GM21515 (cell line): ENCODE measurements around the gene PDHB.

Source experiments
- ATAC-seq: cut with Tn5 transposase; IDR thresholded peaks from one replicate; pipeline ENCODE4 v1.9.1; 2021; ENCODE audit not compliant: unreplicated experiment

Gene PDHB

DNA sequence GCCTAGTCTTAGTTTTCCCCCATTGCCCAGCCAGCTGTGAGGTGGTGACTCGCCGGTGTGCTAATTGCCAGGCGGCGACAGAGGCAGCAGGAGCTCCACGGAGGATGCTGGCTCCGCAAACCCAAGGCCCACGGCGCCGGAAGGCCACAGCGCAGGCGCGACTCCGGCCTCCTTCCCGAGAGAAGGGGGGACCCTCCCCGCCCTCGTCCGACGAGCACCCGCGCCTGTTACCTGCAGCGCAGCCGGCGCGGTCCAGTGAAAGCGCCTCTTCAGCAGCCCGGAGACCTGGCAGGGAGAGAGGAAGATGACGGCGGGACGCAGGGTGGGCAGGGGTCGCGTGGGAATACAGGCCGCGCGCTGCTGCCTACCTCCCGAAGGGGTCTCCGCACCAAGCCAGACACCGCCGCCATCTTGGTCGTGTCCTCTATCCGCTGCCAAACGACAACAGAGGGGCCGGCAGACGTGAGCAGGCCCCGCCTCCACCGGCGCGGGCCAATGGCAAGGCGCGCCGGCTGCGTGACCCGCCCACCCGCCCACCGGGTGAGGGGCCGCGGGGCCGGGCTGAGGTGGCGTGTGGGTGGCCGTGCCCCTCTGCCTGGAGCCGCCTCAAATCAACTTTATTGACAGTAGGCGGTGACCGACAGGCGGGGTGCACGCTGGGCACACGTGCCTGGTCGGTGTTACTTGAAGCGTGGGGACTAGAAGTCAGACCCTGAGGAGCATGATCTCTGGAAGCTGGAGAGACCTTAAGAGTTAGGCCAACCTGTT, at the start of gene PDHB:
TSS of gene PDHB (minus strand) at position 433 of the 768 bp plus-strand sequence. CDS start at position 410, 23 bp downstream.
- peak; percentile 93 for ATAC-seq

DNA sequence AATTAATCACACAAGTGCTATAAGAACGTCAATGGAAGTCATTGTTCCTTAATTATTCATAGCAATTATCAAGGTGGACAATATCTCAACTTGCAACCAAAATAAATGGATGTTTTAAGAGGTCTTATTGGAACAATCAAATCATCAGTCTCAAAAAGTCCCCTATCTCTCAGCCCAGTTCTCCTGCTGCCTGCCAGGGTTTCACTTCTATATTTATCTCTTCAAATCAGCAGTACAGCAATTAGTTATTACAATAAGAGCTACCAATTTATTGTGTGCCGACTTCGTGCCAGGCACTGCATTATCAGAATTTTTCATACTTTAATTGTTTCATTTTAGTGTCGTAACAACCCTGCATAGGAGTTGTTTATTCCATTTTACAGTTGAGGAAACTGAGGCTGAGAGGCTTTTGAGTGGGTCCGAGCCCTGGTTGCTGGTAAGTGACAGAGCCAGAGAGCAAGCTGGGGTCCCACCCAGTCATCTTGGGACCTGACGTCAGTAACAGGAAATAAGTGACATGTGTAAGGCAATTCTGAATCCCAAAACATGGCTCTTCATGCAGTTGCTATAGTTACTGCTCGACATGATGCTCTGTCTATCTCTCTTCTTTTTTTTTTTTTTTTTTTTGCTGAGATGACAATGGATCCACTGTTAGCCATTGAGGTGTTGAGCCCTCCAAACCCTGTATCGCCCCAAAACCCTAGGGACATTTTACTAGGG, 49.4 kb upstream of the PDHB start:
- no peak for ATAC-seq

DNA sequence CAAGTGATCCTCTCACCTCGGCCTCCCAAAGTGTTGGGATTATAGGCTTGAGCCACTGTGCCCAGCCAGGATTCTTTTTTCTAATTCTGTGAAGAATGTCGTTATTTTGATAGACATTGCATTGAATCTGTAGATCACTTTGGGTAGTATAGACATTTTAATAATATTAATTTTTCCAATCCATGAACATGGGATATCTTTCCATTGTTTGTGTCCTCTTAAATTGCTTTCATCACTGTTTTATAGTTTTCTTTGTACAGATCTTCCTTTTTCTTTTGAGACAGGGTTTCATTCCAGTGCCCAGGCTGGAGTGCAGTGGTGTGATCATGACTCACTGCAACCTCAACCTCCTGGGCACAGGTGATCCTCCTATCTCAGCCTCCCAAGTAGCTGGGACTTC, 46.7 kb upstream of the PDHB start:
- ATAC-seq: no peak

DNA sequence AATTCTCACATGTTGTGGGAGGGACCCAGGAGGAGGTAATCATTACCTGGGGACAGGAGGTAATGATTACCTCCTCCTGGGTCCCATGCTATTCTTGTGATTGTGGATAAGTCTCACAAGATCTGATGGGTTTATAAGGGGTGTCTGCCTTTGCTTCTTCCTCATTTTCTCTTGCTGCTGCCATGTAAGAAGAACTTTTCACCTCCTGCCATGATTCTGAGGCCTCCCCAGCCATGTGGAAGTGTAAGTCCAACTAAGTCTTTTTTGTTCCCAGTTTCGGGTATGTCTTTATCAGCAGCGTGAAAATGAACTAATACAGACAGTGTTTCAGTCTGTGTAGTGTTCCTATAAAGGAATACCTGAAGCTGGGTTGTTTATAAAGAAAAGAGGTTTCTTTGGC, 45.1 kb upstream of the PDHB start:
- ATAC-seq: no peak

DNA sequence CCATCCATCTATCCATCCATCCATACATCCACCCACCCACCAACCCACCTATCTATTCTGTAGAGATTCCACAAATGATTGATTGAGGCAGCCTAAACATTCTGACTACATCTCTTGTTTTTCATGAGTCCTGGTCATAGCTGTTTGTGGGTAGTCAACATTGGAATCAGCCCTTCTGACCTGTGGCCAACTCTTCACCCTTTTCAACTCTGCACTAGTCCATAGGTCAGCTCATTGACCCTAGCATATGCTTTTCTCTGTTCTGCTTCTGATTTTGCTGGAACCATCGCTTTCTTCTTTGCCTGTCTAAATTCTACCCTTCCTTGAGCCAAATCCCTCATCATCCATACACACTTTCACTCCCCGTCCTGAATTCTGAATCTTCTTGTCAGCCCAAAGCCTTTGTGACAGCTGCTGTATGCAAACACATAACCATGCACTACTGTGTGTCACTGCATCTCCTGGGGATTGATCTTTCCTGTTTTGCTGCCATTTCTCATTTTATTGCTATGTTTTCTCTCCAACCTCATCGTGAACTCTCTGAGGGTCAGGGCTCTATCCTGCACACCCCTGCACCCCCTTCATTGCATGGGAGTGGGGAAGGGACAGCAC, 41.4 kb upstream of the PDHB start:
- ATAC-seq: no peak

DNA sequence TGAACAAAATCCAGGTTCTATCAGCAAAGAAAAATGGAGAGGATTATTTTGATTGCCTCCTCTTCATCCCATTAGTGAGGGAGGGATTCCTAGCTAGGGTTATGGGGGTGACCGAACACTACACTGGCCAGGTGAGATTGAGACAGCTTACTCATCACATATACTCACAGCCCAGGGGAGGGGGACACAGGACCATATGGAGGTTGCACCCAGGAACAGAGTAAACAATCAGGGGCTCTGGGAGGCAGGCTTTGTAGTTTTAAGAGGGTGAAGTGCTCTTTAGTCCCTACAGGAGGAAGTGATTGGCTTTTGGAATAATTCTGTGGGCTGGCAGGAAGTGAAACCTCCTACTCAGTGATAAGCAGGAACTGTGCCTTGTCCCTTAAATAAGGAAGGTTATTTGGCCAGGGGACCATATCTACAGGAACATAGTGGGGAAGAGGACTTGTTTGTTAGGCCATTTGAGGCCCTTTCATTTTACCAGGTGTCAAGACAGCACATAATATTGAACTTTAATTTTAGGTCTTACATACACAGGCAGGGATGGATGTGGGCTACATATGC, 40.8 kb upstream of the PDHB start:
- no peak for ATAC-seq

DNA sequence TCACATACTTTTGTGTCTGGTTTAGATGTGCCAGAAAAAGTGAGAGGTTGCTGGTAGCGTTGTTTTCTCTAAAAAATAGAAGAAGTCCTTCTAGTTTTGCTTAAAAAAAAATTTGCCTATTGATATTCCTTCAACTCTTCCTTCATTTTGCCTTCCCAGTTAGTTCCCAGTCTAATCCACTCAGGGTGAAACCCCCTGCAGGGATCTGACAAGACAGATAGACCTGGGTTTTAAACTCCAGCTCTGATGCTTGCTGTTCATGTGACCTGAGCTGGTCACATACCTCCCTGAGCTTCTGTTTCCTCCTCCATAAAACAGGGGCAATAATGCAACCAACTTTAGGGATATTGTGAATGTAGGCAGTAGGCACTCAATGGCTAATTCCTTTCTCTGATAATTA, 39.6 kb upstream of the PDHB start:
- no peak for ATAC-seq

DNA sequence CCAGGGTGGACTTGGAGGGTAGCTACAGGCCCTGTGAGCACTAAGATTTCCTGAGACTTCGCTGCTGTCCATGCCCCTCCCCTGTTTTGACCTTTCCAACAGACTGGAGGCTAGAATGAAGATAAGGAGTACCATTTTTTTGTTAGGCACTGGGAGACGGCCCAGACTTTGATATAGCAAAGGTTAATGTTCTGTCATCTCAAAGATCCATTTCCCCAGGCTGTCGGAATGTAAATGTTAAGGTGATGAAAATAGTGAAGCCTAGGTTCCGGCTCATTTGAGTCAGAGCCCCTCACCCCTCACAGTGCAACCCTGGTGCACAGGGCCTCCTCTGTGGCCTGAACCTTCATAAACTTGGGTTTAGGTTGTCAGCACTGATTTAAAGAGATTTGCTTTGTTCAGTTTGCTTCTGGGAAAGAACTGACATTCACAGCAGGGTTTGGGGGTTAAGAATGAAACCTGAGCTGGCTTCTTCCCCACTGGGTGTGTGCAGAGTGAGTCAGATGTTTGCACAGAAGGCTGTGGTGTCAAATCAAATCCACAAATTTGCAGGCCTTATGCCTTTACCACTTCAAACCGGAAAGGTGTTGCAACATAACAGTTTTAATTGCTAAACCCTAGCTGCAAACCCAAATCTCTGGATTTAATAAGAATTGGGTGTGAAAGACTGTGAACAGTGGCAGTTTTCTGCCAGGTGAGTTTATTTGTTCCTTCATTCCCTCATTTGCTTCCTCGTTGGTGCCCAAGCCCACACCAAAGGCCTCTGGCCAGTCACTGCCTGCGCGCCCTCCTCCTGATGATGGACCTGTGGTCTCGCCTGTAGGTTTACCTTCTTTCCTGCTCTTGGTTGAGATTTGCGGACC, 37.6 kb upstream of the PDHB start:
- no peak for ATAC-seq

DNA sequence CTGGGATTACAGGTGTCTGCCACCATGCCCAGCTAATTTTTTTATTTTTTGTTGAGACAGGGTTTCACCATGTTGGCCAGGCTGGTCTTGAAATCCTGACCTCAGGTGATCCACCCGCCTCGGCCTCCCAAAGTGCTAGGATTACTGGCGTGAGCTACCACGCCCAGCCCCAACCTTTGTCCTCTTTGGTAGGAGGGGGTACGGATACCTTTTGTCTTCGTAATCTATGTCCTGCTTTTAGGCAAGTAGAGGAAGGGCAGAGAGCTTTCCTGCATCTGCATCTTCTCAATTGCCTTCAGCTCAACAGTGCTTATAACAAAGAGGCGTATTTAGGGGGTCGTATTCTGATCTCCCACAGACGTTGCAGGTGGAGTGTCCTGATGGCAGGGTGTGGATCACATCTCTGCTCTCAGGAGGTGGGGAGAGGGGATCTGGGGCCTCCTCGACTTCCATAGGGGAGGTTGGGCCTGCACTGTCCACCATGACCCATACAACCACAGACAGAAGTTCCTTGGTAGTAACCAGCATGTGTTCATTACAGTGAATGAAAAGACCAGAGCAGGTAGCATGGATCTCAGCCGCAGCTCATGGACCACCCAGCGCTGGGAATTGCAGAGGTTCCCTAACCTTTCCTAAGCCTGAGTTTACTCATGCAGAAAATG, 36.9 kb upstream of the PDHB start:
- ATAC-seq: no peak

DNA sequence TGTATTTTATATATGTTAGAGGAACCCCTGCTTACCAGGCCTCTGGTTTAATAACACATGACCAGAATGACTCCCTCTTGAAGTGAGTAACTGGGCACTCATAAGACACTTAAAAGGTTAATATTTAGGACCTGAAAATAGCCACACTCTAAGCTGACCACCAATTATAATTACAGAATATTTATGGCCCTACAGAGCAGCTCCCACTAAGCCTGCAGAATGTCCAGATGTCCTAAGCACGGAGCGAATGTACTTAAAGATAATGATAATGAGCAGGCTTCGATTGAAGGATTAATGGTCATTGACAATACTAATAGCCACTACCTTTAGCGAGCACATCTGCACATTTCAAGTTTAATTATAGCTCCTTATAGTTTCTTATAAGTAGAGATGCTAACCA, 35.5 kb upstream of the PDHB start:
- ATAC-seq: no peak

DNA sequence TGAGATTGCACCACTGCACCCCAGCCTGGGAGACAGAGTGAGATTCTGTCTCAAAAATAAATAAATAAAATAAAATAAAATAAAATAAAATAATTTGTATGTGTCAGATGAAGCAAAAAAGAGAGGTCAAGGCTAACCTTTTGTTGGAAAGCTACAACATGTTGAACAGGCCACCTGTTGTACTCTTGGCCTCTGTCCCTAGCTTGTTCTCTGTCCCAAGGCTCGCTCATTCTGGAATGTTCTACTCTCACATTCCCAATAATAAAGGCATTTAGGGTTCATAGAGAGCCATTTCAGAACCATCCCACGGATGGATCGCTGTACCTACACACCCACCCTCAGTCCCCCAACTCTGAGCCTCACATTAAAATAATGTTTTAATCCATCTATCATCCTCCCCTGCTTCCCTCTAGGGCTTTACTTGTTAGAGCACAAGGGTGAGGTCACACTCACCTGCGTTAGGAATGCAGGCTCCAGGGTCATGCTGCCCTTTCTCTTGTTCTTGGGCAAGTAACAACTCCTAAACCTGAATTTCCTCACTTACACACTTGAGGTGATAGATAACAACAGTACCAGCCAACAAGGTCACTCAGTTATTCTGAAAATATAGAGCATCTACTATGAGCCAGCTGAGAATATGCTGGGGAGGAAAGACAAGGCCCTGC, 33.4 kb upstream of the PDHB start:
- ATAC-seq: no peak

DNA sequence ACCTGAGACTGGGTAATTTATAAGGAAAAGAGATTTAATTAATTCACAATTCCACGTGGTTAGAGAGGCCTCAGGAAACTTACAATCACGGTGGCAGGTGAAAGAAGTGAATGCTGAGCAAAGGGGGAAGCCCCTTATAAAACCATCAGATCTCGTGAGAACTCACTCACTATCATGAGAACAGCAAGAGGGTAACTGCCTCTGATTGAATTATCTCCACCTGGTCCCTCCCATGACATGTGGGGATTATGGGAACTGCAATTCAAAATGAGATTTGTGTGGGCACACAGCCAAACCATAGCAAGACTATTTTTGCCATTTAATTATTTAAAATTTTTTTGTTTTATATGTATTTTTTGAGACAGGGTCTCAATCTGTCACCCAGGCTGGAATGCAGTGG, 31.2 kb upstream of the PDHB start:
- no peak for ATAC-seq

DNA sequence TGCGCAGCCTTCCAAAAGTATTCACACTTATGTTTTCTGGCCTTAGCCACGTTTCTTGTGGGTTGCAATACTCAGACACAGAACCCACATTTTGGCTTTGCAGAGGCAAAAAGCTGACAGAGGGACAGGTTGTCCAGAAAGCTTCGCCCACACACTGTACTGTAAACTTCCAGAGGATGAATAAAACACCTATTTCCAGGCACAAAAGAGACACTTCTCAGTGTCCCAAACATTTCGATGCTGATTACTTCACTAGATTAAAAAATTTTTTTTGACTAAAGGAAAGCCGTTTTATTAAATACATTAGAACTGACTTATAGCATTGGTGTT, 30.3 kb upstream of the PDHB start:
- ATAC-seq: no peak

DNA sequence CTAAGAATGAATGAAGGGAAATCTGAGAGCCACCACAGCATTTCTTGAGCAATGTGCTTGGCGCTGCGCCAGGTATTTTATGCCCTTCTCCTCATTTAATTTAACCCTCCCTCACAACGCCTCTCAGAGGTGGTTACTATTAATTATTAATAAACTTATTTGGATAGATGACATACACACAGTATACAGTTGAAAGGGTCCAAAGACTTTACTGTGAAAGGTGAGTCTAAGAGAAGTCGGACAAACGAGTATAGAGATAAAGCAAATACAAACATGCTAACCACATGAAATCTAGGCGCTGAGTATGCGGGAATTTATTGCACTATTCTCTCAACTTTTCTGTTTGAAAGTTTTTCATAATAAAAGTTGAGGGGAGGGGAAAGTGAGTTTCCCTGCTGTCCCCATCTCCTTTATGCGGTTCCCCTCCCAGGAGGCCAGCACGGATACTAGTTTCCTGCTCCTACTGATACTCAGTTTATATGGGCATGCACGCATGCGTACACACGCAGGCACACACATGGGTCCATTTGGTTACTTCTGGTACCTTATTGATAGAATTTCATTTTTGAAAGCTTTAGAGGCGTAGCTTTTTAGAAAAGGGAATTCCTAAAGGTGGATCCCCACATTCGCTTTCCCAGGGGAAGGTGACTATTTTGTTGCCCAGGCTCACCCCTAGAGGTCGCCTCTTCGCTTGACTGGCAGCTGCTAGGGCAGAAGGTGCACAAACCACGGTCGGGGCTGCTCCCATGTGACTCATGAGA, 29.7 kb upstream of the PDHB start:
- ATAC-seq: peak; percentile 88

DNA sequence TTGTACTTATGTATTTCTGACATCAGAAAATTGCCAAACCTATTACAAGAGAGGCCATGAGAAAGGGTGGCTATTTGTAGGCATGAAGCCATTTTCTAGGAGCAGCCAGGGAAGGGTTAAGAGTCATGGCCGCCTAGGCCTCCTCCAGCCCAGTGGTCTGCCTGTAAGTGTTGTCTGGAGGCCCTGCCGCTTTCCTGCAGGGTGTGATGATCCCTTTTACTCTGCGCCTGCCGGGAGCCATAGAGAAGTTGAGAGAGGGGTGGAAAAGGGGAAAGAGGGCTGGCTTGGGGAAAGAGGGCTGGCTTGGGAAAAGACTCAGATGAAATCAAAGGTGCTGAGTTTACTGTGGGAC, 29.2 kb upstream of the PDHB start:
- ATAC-seq: no peak

DNA sequence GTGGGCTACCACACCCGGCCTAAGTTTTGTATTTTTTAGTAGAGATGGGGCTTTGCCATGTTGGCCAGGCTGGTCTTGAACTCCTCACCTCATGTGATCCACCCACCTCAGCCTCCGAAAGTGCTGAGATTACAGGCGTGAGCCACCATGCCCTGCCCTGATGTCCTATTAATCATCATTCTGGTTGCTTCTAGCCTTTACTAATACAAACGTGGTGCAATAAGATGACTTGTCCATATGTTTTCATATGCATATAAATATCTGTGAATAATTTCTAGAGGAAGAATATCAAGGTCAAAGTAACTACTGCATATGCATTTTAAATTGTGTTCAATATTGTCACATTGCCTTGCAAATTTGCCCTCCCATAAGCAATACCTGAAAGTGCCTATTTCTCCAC, 25.5 kb upstream of the PDHB start:
- ATAC-seq: no peak

DNA sequence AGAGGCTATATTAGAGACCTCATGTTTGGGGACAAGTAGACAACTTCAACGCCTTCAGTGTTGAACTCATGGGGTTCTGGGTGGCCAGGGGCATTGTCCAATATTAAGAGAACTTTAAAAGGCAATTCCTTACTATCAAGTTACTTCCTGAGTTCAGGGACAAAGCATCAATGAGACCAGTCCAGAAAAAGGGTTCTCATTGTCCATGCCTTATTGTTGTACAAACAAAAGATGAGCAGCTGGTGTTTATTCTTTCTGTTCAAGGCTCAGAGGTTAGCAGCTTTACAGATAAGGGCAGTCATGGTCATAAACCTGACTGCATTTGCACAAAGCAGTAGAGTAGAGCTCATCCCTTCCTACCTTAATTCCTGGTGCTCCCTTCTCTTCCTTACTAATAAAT, 18.5 kb upstream of the PDHB start:
- ATAC-seq: no peak

DNA sequence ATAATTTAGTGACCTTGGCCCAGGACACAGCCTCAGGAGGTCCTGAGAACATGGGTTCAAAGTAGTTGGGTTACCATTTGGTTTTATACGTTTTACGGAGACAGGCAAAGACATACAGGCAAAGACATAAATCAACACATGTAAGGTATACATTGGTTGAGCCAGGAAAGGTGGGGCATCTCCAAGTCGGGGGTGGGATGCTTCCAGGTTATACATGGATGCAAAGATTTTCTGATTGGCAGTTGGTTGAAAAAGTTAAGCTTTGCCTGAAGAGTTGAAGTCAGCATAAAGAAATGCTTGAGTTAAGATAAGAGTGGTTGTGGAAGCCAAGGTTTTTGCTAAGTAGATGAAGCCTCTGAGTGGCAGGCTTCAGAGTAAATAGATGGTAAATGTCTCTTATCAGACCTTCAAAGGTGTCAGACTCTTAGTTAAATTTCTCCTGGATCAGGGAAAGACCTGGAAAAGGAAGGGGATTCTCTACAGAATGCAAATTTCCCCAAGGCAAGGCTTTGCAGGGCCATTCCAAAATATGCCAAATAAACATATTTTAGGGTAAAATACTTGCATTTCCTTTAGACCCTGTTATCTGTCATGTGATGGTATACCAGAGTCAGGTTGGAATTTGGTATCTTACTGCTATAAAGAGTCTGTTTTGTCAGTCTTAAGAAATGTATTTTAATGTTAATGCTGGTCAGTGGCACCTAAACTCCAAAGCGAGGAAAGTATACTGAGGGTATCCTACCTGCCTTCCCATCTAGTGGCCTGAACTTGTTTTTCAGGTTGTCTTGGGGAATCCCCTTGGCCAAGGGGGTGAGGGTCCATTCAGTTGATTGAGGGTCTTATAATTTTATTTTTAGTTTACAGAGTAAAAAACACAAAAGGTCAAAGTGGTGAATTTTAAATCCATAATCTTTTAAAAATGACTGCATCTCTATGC, 8.2 kb upstream of the PDHB start:
- ATAC-seq: no peak
